Neural progenitor cell (in vitro differentiated cells): Measurements from ENCODE around the gene PPP2R1A.

Source experiments
- CTCF ChIP-seq: fragments of 200-600 bp; sonication (generic); IDR thresholded peaks from 2 replicates; pipeline ENCODE4 v1.5.1; 2017; ENCODE audit warnings: antibody characterized with exemption, mild to moderate bottlenecking
- EZH2 ChIP-seq: fragments of 200-600 bp; sonication (generic); IDR thresholded peaks from 2 replicates; pipeline ENCODE4 v1.6.1; 2017; ENCODE audit warnings: antibody characterized with exemption, mild to moderate bottlenecking, moderate library complexity

- TF ChIP-seq CTCF = no peak
- TF ChIP-seq EZH2 = no peak
Measured at GRCh38 chr19:52172347-52172746, 17.5 kb upstream of the PPP2R1A start.
